GM20000 (cell line): ENCODE results near the gene EXOSC3.
"Not testable (repeated sequence)": the region's sequence is repeated elsewhere in the genome, so short reads cannot be mapped to it uniquely, and the experiment has no call there.

ENCODE experiments used
- DNase-seq: peaks from one replicate; pipeline ENCODE4 v3.0.0; 2012; ENCODE audit warnings: low spot score
- CTCF ChIP-seq: IDR thresholded peaks from 2 replicates; pipeline ENCODE4 v1.5.1; 2012; ENCODE audit warnings: mild to moderate bottlenecking, control low read depth; ENCODE audit errors: extremely low read depth, missing control alignments

EXOSC3 gene

GRCh38 chr9:37769995-37770394, 14.9 kb downstream of the EXOSC3 start:
- TF ChIP-seq CTCF: no peak
- no peak for DNase-seq

GRCh38 chr9:37769306-37769705, 15.6 kb downstream of the EXOSC3 start:
- no peak for DNase-seq

GRCh38 chr9:37765263-37765662, 19.6 kb downstream of the EXOSC3 start:
- not testable (repeated sequence) for DNase-seq

More at GRCh38 chr9:37769306-37769705, 15.6 kb downstream of the EXOSC3 start:
- TF ChIP-seq CTCF: no peak

GRCh38 chr9:37761511-37761910, 23.4 kb downstream of the EXOSC3 start:
- TF ChIP-seq CTCF: no peak
- no peak for DNase-seq

- TF ChIP-seq CTCF: no peak
- DNase-seq: no peak
Observed at GRCh38 chr9:37760416-37761161, 24.3 kb downstream of the EXOSC3 start.

- TF ChIP-seq CTCF: no peak
- DNase-seq: no peak
Observed at GRCh38 chr9:37758747-37759146, 26.1 kb downstream of the EXOSC3 start.

- DNase-seq: peak; percentile 92
- no peak for TF ChIP-seq CTCF
Observed at GRCh38 chr9:37753489-37754190, 31.2 kb downstream of the EXOSC3 start, which contains the start of gene TRMT10B. Gene TRMT10B (plus strand): TSS chr9:37753805. CDS start chr9:37761932, 8,127 bp downstream.
